Fibroblast of villous mesenchyme (primary cell): Measurements from ENCODE around the gene NISCH. TPM values are rescaled to one million over a fixed set of nuclear protein-coding genes. Genes with fewer than 3 reads are reported as not detected.

Source experiments
- DNase-seq: peaks from one replicate; pipeline ENCODE4 v3.0.0-alpha.2; 2010; ENCODE audit warnings: low read depth
- H3K4me3 ChIP-seq: 2 replicates; pipeline ENCODE4 v1.5.1; 2011; ENCODE audit warnings: low read depth, mild to moderate bottlenecking, low read length
- total RNA-seq: library from RNA; depleted of rRNA; stranded (reverse); fragments of >200 nt; gene quantifications from 2 replicates; pipeline ENCODE4 v1.2.3, GENCODE V29; 2012
- TF ChIP-seq, protein P1 (sequence below): IDR thresholded peaks from 2 replicates; pipeline ENCODE4 v1.5.1; 2012; ENCODE audit warnings: low read depth, mild to moderate bottlenecking, low read length; ENCODE audit not compliant: insufficient read depth

NISCH gene
- total RNA-seq, 1 donor: 82.5 TPM

DNA sequence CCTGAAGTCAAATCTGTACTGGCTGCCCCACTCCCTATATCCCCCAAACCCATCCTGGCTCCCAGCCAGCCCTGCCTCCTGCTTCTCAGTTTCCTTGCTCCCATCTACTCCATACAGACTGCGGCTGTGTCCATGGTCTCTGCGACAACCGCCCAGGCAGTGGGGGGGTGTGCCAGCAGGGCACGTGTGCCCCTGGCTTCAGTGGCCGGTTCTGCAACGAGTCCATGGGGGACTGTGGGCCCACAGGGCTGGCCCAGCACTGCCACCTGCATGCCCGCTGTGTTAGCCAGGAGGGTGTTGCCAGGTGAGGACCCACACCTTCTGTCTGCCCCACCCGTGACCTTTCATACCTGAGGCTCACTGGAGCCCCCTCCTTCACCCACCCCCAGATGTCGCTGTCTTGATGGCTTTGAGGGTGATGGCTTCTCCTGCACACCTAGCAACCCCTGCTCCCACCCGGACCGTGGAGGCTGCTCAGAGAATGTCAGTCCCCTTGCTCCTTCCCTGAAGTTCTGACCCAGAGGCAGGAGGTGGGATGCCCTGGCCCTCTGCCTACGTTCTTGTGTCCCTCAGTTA, 54.4 kb downstream of the NISCH start:
- TF ChIP-seq, protein P1, sequence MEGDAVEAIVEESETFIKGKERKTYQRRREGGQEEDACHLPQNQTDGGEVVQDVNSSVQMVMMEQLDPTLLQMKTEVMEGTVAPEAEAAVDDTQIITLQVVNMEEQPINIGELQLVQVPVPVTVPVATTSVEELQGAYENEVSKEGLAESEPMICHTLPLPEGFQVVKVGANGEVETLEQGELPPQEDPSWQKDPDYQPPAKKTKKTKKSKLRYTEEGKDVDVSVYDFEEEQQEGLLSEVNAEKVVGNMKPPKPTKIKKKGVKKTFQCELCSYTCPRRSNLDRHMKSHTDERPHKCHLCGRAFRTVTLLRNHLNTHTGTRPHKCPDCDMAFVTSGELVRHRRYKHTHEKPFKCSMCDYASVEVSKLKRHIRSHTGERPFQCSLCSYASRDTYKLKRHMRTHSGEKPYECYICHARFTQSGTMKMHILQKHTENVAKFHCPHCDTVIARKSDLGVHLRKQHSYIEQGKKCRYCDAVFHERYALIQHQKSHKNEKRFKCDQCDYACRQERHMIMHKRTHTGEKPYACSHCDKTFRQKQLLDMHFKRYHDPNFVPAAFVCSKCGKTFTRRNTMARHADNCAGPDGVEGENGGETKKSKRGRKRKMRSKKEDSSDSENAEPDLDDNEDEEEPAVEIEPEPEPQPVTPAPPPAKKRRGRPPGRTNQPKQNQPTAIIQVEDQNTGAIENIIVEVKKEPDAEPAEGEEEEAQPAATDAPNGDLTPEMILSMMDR: no peak
- no peak overlapping the region for H3K4me3 ChIP-seq
- DNase-seq: no peak

DNA sequence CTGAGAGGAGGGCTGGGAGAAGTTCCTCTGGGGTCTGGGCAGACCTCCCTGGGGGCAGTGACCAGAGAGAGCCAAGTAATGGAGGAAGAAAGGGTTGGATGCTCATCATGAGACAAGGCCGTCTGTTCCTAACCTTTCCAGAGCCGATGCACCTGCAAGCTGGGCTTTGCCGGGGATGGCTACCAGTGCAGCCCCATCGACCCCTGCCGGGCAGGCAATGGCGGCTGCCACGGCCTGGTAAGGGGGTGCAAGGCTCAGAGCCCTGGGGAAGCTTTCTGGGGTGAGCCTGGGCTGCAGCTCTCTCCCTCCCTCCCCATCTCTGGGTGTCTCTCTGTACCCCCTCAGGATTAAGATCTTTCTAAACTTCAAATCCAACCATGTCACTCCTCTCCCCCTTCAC, 56.1 kb downstream of the NISCH start:
- H3K4me3 ChIP-seq: no peak overlapping the region
- no peak for DNase-seq
- TF ChIP-seq, protein P1: no peak

DNA sequence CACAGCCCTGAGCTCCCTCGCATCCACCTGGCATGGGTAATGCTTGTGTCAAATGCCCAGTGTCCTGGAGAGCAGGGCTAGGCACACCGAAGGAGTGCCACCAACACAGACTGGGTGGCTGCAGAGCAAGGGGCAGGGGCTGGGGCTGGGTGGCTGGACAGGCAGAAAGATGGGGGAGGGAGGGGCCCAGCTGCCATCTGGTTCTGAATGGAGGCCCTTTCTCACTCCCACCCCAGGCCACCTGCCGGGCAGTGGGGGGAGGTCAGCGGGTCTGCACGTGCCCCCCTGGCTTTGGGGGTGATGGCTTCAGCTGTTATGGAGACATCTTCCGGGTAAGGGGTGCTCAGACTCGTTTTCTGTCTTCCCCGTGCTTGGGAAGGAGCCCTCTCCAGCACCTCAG, 56.7 kb downstream of the NISCH start:
- TF ChIP-seq, protein P1: no peak
- DNase-seq: no peak
- no peak overlapping the region for H3K4me3 ChIP-seq

DNA sequence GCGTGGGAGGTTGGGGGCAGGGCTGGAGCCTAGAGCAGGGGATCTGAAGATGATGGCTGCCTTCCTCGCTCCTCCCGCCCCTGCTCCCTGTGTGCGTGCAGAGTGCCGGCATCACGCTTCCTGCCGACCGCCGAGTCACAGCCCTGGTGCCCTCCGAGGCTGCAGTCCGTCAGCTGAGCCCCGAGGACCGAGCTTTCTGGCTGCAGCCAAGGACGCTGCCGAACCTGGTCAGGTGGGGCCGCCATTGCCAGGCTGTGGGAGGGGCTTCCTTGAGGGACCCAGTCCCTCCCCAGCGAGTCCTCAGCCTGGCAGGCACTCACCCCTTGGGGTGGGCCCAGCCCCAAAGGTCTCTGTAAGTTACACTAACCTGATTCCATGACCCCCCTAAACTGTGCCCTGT, 57.3 kb downstream of the NISCH start:
- TF ChIP-seq, protein P1: no peak
- H3K4me3 ChIP-seq: no peak overlapping the region
- DNase-seq: no peak

DNA sequence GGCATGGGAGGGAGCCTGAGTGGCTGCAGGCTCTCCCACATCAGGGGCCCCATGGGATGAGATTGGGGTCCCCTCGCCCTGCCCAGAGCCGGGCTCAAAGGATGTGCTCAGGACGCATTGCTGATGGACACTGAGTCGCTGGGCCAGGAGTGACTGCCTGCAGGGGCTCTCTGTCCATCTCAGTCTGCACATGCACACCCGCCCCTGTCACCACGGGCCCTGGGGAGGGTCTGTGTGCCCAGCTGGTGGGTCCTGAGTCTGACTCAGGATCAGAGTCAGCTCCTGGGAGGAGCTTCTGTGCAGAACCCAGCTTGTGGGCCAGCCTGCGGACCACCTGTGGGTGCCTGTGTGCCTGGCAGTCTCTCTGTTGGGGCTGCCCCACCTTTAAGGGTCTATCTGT, 57.9 kb downstream of the NISCH start:
- no peak overlapping the region for H3K4me3 ChIP-seq
- DNase-seq: no peak
- TF ChIP-seq, protein P1: no peak

DNA sequence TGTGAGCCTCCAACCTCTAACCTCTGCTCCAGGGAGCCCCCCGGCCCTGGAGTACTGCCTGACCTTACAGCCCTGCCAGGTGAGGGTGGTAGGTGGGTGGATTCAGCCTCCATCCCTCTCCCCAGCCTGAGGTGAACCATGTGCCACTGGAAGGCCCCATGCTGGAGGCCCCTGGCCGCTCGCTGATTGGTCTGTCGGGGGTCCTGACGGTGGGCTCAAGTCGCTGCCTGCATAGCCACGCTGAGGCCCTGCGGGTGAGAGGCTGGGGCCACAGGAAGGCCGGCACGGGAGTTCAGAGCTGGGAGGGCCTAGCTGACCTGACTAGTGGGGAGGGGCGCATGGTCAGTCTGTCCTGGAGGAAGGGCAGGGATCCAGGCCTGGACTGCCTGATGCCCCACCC, 59.2 kb downstream of the NISCH start:
- H3K4me3 ChIP-seq: no peak overlapping the region
- DNase-seq: no peak
- TF ChIP-seq, protein P1: no peak

DNA sequence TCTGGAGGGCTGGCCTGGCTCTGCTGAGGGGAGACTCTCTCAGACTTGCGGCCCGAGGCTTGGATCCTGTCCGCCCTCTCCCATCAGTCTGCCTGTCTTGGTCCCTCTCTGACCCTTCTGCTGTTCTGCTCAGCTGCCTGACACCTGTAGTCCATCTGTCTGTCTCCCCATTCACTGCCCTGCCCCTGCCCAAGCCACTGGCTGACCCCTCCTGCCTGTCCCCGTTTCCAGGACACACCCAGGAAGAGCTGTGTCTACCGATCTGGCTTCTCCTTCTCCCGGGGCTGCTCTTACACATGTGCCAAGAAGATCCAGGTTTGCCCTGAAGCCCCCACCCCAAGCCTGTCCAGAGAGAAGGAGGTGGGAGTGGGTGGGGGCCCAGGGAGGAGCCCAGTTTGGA, 59.8 kb downstream of the NISCH start:
- TF ChIP-seq, protein P1: no peak
- no peak overlapping the region for H3K4me3 ChIP-seq
- DNase-seq: no peak
